K562 (cell line): ENCODE results near the gene PHB1. TPM values are rescaled to one million over a fixed set of nuclear protein-coding genes. Genes with fewer than 3 reads are reported as not detected.

Experiments
- ETS2 ChIP-seq: IDR thresholded peaks from 2 replicates; pipeline ENCODE4 v1.6.1; 2016; ENCODE audit warnings: borderline replicate concordance, missing genetic modification characterization, mild to moderate bottlenecking, moderate library complexity, missing compliant biosample characterization; ENCODE audit not compliant: poor library complexity, severe bottlenecking
- FIP1L1 ChIP-seq: fragments of 200-400 bp; formaldehyde crosslinking; IDR thresholded peaks from 2 replicates; pipeline ENCODE4 v1.6.1; 2018; ENCODE audit warnings: mild to moderate bottlenecking, low read depth, low read length; ENCODE audit not compliant: poor library complexity, severe bottlenecking
- HDAC2 ChIP-seq: fragments of 450-650 bp; IDR thresholded peaks from 2 replicates; pipeline ENCODE4 v1.6.1; 2016; ENCODE audit warnings: mild to moderate bottlenecking
- HDAC6 ChIP-seq: IDR thresholded peaks from 2 replicates; pipeline ENCODE4 v1.6.1; 2012; ENCODE audit warnings: low read depth, mild to moderate bottlenecking, control low read depth, inconsistent platforms, low read length, moderate library complexity
- HLTF ChIP-seq: fragments of 450-650 bp; IDR thresholded peaks from 2 replicates; pipeline ENCODE4 v1.6.1; 2016
- HSF4 ChIP-seq: fragments of 250-450 bp; sonication (Bioruptor Pico); IDR thresholded peaks from 2 replicates; pipeline ENCODE4 v2.1.2; 2022; ENCODE audit warnings: mild to moderate bottlenecking, moderate library complexity, borderline replicate concordance
- KDM5B ChIP-seq: fragments of 200-600 bp; sonication (generic); IDR thresholded peaks from 2 replicates; pipeline ENCODE4 v1.6.1; 2012; ENCODE audit warnings: low read depth, mild to moderate bottlenecking, moderate library complexity, low read length, control low read depth, inconsistent platforms; ENCODE audit not compliant: insufficient replicate concordance
- L3MBTL2 ChIP-seq: fragments of 450-650 bp; IDR thresholded peaks from 2 replicates; pipeline ENCODE4 v1.6.1; 2016; ENCODE audit warnings: mild to moderate bottlenecking, moderate library complexity
- MED1 ChIP-seq: sonication (generic); formaldehyde crosslinking; IDR thresholded peaks from 2 replicates; pipeline ENCODE4 v1.8.1; 2023; ENCODE audit warnings: missing genetic modification reagents, borderline replicate concordance
- MTA1 ChIP-seq: fragments of 450-650 bp; IDR thresholded peaks from 2 replicates; pipeline ENCODE4 v1.6.1; 2017; ENCODE audit warnings: borderline replicate concordance
- NFIX ChIP-seq: fragments of 250-450 bp; sonication (Bioruptor Pico); IDR thresholded peaks from 2 replicates; pipeline ENCODE4 v1.4.0; 2020; ENCODE audit warnings: low read depth, mild to moderate bottlenecking, moderate library complexity
- NFXL1 ChIP-seq: fragments of 450-650 bp; formaldehyde crosslinking; IDR thresholded peaks from 2 replicates; pipeline ENCODE4 v1.4.0; 2021; ENCODE audit warnings: mild to moderate bottlenecking
- POLR3A ChIP-seq: IDR thresholded peaks from 2 replicates; pipeline ENCODE4 v1.6.1; 2011; ENCODE audit warnings: borderline replicate concordance, mild to moderate bottlenecking, moderate library complexity; ENCODE audit not compliant: insufficient read length, insufficient read depth; ENCODE audit errors: extremely low read depth
- RFX5 ChIP-seq: IDR thresholded peaks from 2 replicates; pipeline ENCODE4 v1.6.1; 2011; ENCODE audit warnings: low read depth, mild to moderate bottlenecking, improper control_type of control experiment, low read length
- RUNX1 ChIP-seq: sonication (generic); IDR thresholded peaks from 2 replicates; pipeline ENCODE4 v1.6.1; 2016; ENCODE audit warnings: antibody characterized with exemption, low read depth
- SRSF9 ChIP-seq: fragments of 200-400 bp; formaldehyde crosslinking; IDR thresholded peaks from 2 replicates; pipeline ENCODE4 v1.6.1; 2017; ENCODE audit warnings: low read depth, low read length, borderline replicate concordance
- ZNF778 ChIP-seq: fragments of 450-650 bp; formaldehyde crosslinking; IDR thresholded peaks from 2 replicates; pipeline ENCODE4 v1.4.0; 2020; ENCODE audit warnings: mild to moderate bottlenecking, moderate library complexity
- ZNF780A ChIP-seq: fragments of 250-450 bp; sonication (Bioruptor Pico); IDR thresholded peaks from 2 replicates; pipeline ENCODE4 v1.5.0; 2021; ENCODE audit warnings: mild to moderate bottlenecking
- polyA plus RNA-seq, 8 experiments: library from polyadenylated mRNA; depleted of rRNA in 4 of 8; stranded (reverse) in 5 of 8; unstranded in 3 of 8; fragments of >200 nt; fragmentation: Nextera tagmentation in 2 of 8; fragmentation: Illumina TruSeq in 1 of 8; extraction: Ambion mirVana in 2 of 8; extraction: Trizol in 1 of 8; gene quantifications; 2 replicates each; pipeline versions ENCODE4 v1.2.1 to v1.2.3, GENCODE V29; 2011 to 2014; ENCODE audit warnings: inconsistent platforms in 1 of 8, missing spikeins in 1 of 8
- total RNA-seq, 7 experiments: library from RNA; depleted of rRNA in 6 of 7; stranded (reverse); fragments of >200 nt in 6 of 7; fragmentation: Illumina TruSeq in 2 of 7; extraction: Trizol in 2 of 7; gene quantifications; 2 replicates each; pipeline versions ENCODE4 v1.2.1 to v1.2.3, GENCODE V29; 2011 to 2021; ENCODE audit warnings: low replicate concordance in 1 of 7
- TF ChIP-seq, protein P1 (sequence below): fragments of 450-650 bp; IDR thresholded peaks from 2 replicates; pipeline ENCODE4 v1.6.1; 2016; ENCODE audit warnings: missing biosample characterization, missing genetic modification characterization
- TF ChIP-seq, protein P2 (sequence below): IDR thresholded peaks from 2 replicates; pipeline ENCODE4 v1.6.1; 2011; ENCODE audit warnings: borderline replicate concordance, low read depth, mild to moderate bottlenecking, moderate library complexity, low read length; ENCODE audit not compliant: insufficient read depth, poor library complexity, severe bottlenecking
- TF ChIP-seq, protein P3 (sequence below), 2 experiments: fragments of 450-650 bp in 1 of 2; sonication (generic) in 1 of 2; formaldehyde crosslinking in 1 of 2; IDR thresholded peaks in 1 of 2; conservative IDR thresholded peaks in 1 of 2; 2 replicates each; pipeline versions ENCODE4 v1.6.1 to v1.8.1; 2016 to 2023; ENCODE audit warnings: mild to moderate bottlenecking in 2 of 2, moderate library complexity in 2 of 2, inconsistent platforms in 1 of 2, missing genetic modification reagents in 1 of 2
- TF ChIP-seq, protein P4 (sequence below): fragments of 450-650 bp; formaldehyde crosslinking; IDR thresholded peaks from 2 replicates; pipeline ENCODE4 v1.4.0; 2020; ENCODE audit warnings: mild to moderate bottlenecking, moderate library complexity

PHB1 gene
- total and polyA plus RNA-seq, 9 of the 15 experiments (the other 6 are each of a cell fraction or from before 2014, with no cell fraction given) = 191 to 818 (median 349) TPM

DNA sequence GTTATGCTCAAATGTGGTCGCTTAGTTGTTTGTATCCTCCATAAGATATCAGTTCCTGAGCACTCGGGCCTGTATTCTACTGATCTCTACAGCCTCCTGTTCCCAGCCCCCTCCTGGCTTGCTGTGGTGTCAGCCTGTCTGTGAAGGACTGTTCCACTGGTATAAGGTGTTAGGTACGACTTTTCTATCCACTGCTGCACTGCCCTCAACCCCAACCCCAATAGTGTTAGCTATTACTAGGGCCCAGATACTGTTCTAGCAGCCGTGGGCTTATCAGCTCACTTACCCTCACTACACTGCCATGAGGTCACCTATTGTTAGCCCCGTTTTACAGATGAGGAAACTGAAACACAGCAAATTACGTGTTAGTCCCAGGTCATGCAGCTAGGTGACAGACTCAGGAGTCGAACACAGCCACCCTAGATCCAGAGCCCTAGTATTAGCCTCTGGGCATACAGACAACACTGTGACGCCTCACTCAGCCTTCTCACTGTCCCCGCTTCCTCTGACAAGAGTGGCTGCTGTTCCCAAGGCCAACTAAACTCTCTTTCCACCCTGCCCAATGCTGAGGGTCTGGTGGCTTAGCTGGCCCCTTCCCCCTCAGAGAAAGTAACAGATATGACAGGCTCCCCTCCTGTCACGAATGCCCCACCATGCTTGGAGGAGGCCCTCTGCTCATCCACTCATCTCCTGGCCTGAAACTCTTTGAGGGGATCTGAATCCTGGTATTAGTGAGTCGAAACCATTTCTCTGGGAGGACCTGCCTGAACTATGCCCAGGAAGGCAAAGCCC, 27.0 kb downstream of the PHB1 start (continued):
- TF ChIP-seq MED1 (CRISPR knock-in tag) (no peak), RFX5 (no peak), ETS2 (no peak), HLTF (no peak), L3MBTL2 (peak; percentile 53), HDAC6 (no peak), ZNF778 (no peak), FIP1L1 (no peak), NFXL1 (no peak), HSF4 (CRISPR knock-in tag) (no peak), NFIX (CRISPR knock-in tag) (no peak), RUNX1 (no peak), MTA1 (no peak), KDM5B (no peak), ZNF780A (CRISPR knock-in tag) (no peak), HDAC2 (peak; percentile 67; the same call in 1 of the 2 replicates), POLR3A (no peak), SRSF9 (no peak)
- TF ChIP-seq, protein P1, sequence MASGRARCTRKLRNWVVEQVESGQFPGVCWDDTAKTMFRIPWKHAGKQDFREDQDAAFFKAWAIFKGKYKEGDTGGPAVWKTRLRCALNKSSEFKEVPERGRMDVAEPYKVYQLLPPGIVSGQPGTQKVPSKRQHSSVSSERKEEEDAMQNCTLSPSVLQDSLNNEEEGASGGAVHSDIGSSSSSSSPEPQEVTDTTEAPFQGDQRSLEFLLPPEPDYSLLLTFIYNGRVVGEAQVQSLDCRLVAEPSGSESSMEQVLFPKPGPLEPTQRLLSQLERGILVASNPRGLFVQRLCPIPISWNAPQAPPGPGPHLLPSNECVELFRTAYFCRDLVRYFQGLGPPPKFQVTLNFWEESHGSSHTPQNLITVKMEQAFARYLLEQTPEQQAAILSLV = no peak
- TF ChIP-seq, protein P2, sequence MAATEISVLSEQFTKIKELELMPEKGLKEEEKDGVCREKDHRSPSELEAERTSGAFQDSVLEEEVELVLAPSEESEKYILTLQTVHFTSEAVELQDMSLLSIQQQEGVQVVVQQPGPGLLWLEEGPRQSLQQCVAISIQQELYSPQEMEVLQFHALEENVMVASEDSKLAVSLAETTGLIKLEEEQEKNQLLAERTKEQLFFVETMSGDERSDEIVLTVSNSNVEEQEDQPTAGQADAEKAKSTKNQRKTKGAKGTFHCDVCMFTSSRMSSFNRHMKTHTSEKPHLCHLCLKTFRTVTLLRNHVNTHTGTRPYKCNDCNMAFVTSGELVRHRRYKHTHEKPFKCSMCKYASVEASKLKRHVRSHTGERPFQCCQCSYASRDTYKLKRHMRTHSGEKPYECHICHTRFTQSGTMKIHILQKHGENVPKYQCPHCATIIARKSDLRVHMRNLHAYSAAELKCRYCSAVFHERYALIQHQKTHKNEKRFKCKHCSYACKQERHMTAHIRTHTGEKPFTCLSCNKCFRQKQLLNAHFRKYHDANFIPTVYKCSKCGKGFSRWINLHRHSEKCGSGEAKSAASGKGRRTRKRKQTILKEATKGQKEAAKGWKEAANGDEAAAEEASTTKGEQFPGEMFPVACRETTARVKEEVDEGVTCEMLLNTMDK = no peak
- TF ChIP-seq, protein P3, sequence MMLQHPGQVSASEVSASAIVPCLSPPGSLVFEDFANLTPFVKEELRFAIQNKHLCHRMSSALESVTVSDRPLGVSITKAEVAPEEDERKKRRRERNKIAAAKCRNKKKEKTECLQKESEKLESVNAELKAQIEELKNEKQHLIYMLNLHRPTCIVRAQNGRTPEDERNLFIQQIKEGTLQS (IDR thresholded peaks at IDR 0.05) = peak; percentile 50; the same call in 1 of the 2 replicates
- TF ChIP-seq, protein P3 (CRISPR knock-in tag; conservative IDR thresholded peaks at IDR 0.05) = no peak
- TF ChIP-seq, protein P4, sequence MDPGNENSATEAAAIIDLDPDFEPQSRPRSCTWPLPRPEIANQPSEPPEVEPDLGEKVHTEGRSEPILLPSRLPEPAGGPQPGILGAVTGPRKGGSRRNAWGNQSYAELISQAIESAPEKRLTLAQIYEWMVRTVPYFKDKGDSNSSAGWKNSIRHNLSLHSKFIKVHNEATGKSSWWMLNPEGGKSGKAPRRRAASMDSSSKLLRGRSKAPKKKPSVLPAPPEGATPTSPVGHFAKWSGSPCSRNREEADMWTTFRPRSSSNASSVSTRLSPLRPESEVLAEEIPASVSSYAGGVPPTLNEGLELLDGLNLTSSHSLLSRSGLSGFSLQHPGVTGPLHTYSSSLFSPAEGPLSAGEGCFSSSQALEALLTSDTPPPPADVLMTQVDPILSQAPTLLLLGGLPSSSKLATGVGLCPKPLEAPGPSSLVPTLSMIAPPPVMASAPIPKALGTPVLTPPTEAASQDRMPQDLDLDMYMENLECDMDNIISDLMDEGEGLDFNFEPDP (CRISPR knock-in tag) = no peak
